ENCODE results near the gene ATRN. TPM values are rescaled to one million over a fixed set of nuclear protein-coding genes. Genes with fewer than 3 reads are reported as not detected.
"Not testable (repeated sequence)": the region's sequence is repeated elsewhere in the genome, so short reads cannot be mapped to it uniquely, and the experiment has no call there.

The ATRN gene
- total RNA-seq, 4 donors from 2014 or later, result 24.0 to 31.5 (median 26.4) TPM

GRCh38 chr20:3612795-3613572 lies 142.2 kb downstream of the ATRN start:
- no peak overlapping the region for H3K27ac ChIP-seq
- DNase-seq (ENCODE audit: low spot score in 2 of 2), result no peak
- H3K9me3 ChIP-seq, result no peaks in the 10 kb centered on the region
- no peaks in the 10 kb centered on the region for H3K27me3 ChIP-seq
- peaks cover 0 to 20% (median 0%) of the 10 kb centered on the region in 4 donors for H3K4me1 ChIP-seq
- TF ChIP-seq, protein P1, sequence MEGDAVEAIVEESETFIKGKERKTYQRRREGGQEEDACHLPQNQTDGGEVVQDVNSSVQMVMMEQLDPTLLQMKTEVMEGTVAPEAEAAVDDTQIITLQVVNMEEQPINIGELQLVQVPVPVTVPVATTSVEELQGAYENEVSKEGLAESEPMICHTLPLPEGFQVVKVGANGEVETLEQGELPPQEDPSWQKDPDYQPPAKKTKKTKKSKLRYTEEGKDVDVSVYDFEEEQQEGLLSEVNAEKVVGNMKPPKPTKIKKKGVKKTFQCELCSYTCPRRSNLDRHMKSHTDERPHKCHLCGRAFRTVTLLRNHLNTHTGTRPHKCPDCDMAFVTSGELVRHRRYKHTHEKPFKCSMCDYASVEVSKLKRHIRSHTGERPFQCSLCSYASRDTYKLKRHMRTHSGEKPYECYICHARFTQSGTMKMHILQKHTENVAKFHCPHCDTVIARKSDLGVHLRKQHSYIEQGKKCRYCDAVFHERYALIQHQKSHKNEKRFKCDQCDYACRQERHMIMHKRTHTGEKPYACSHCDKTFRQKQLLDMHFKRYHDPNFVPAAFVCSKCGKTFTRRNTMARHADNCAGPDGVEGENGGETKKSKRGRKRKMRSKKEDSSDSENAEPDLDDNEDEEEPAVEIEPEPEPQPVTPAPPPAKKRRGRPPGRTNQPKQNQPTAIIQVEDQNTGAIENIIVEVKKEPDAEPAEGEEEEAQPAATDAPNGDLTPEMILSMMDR (IDR thresholded peaks at IDR 0.05), result peak in 1 of 5 experiments; percentile 9
- TF ChIP-seq POLR2A (IDR thresholded peaks at IDR 0.05), result no peak
- peaks cover 0 to 11% (median 0%) of the 10 kb centered on the region in 3 donors for H3K36me3 ChIP-seq
- no peak overlapping the region for H3K4me3 ChIP-seq
- WGBS, 2 donors, result 78 to 80% methylated on average over 10 of the region's 10 CpGs

GRCh38 chr20:3613821-3614440 lies 143.1 kb downstream of the ATRN start:
- 25 to 37% methylated on average over 9 of the region's 9 CpGs for WGBS, 2 donors
- Histone ChIP-seq H3K4me3 (no peak overlapping the region), H3K4me1 (peaks cover 0 to 20% (median 0%) of the 10 kb centered on the region in 4 donors), H3K27me3 (no peaks in the 10 kb centered on the region), H3K9me3 (no peaks in the 10 kb centered on the region), H3K27ac (peak overlapping the region in 1 of 4 donors; percentile 28), H3K36me3 (peaks cover 0 to 7% (median 0%) of the 10 kb centered on the region in 3 donors)
- TF ChIP-seq POLR2A (IDR thresholded peaks at IDR 0.05) (no peak), EP300 (IDR thresholded peaks at IDR 0.05) (no peak)
- TF ChIP-seq, protein P1 (IDR thresholded peaks at IDR 0.05), result no peak
- no peak for DNase-seq (ENCODE audit: low spot score in 2 of 2)

DNA sequence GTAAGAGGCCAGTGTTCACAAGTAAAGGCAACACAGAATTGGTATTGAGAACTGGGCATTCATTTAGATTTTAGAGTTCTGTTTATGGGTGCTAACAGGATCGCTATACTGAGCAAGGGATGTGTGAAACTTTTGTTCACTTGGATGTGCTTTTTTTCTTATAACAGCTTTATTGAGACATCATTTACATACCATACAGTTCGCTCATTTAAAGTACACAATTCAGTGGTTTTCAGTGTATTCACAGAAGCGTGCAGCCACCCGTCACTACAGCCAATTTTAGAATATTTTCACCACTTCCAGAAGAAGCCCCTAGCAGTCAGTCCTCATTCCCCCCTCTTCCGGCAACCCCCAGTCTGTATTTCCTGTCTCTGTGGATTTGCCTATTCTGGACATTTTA lies 143.6 kb downstream of the ATRN start:
- H3K27me3 ChIP-seq, result no peaks in the 10 kb centered on the region
- no peak overlapping the region for H3K4me3 ChIP-seq
- H3K27ac ChIP-seq, result peak overlapping the region in 1 of 4 donors; percentile 28
- peaks cover 0 to 7% (median 0%) of the 10 kb centered on the region in 3 donors for H3K36me3 ChIP-seq
- H3K9me3 ChIP-seq, result no peaks in the 10 kb centered on the region
- TF ChIP-seq EP300 (IDR thresholded peaks at IDR 0.05) (no peak), POLR2A (IDR thresholded peaks at IDR 0.05) (no peak)
- TF ChIP-seq, protein P1 (IDR thresholded peaks at IDR 0.05), result no peak
- DNase-seq (ENCODE audit: low spot score in 2 of 2), result no peak
- WGBS, 2 donors, result 61 to 62% methylated on average over 5 of the region's 5 CpGs
- peaks cover 0 to 20% (median 0%) of the 10 kb centered on the region in 4 donors for H3K4me1 ChIP-seq

DNA sequence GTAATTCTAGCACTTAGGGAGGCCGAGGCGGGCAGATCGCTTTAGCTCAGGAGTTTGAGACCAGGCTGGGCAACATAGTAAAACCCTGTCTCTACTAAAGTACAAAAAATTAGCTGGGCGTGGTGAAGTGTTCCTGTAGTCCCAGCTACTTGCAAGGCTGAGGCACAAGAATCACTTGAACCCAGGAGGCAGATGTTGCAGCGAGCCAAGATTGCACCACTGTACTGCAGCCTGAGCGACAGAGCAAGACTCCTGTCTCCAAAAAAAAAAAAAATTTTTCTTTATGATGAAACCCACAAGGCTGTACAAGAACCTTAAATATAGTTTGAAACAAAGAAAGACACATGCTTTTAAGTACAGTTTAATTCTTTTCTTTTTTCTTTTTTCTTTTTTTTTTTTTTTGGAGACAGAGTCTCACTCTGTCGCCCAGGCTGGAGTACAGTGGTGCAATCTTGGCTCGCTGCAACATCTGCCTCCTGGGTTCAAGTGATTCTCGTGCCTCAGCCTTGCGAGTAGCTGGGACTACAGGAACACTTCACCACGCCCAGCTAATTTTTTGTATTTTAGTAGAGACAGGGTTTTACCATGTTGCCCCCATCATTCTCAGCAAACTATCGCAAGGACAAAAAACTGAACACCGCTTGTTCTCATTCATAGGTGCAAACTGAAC lies 144.5 kb downstream of the ATRN start:
- H3K9me3 ChIP-seq; H3K36me3 ChIP-seq; H3K4me3 ChIP-seq; H3K27me3 ChIP-seq; DNase-seq (ENCODE audit: low spot score in 2 of 2); H3K27ac ChIP-seq: not testable (repeated sequence)
- 97% methylated on average over 13 of the region's 13 CpGs for WGBS, 2 donors
- H3K4me1 ChIP-seq, result peaks cover 0 to 20% (median 0%) of the 10 kb centered on the region in 4 donors

DNA sequence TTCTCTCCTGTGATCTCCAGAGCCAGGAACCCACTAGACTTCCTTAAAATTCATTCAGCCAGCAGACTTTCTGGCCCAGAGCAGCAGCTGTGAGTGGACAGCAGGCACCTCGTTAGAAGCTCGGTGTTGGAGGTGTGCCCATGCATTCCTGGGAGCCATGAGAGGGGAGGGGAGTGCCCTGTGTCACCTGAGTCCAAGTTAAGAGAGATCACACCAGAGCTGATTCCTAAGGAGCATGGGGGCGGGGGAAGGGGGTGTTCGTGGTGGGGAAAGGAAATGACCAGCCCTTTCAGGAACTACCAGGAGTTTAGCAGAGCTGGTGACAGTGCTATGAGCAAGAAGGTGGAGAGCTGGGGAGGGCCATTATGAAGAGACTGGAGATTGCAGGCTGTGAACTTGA lies 145.4 kb downstream of the ATRN start:
- no peak overlapping the region for H3K4me3 ChIP-seq
- TF ChIP-seq POLR2A (IDR thresholded peaks at IDR 0.05) (no peak), EP300 (IDR thresholded peaks at IDR 0.05) (no peak)
- TF ChIP-seq, protein P1 (IDR thresholded peaks at IDR 0.05), result no peak
- 64 to 73% methylated on average over 4 of the region's 4 CpGs for WGBS, 2 donors

More for the DNA sequence above, 145.4 kb downstream of the ATRN start:
- Histone ChIP-seq H3K27ac (no peak overlapping the region), H3K4me1 (peaks cover 0 to 20% (median 0%) of the 10 kb centered on the region in 4 donors), H3K36me3 (peaks cover 0 to 7% (median 0%) of the 10 kb centered on the region in 3 donors), H3K27me3 (no peaks in the 10 kb centered on the region), H3K9me3 (no peaks in the 10 kb centered on the region)
- DNase-seq (ENCODE audit: low spot score in 2 of 2), result no peak

Data from tibial nerve (tissue), 4 donors.